UCSD-AML1 (cell line): ENCODE results near the gene RAMACL.

Experiments used
- DNase-seq: peaks from one replicate; lab custom pipeline; 2025; ENCODE audit not compliant: unreplicated experiment; lab: John Stamatoyannopoulos, UW

Gene RAMACL

DNA sequence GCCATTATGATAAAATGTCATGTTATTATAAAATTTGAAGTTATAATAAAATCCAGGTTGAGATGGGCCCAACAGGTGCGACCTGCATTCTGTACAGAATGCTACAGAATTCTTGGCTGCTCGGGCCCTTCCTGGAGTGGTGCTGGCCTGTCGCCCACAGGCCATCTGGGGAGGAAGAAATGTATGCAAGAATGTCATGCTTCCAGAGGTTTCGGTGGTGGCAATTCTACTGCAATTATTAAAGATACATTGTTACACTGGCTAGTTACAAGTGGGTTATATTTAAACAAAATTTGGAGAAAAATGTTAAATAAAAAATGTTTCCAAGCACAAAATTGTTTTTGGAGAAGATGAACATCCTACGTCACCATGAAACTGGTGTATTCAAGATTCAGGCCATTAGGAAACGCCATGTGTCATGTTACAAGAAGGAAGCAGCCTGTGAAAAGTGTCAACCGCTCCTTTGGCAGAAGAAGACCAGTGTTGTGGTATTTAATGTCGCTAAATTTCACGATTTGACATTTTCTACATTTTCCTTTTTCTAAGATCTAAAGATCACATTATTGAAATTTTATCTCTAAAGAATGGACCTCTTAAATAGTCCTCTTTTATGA is 7.1 kb downstream of the RAMACL start:
- no peak for DNase-seq

DNA sequence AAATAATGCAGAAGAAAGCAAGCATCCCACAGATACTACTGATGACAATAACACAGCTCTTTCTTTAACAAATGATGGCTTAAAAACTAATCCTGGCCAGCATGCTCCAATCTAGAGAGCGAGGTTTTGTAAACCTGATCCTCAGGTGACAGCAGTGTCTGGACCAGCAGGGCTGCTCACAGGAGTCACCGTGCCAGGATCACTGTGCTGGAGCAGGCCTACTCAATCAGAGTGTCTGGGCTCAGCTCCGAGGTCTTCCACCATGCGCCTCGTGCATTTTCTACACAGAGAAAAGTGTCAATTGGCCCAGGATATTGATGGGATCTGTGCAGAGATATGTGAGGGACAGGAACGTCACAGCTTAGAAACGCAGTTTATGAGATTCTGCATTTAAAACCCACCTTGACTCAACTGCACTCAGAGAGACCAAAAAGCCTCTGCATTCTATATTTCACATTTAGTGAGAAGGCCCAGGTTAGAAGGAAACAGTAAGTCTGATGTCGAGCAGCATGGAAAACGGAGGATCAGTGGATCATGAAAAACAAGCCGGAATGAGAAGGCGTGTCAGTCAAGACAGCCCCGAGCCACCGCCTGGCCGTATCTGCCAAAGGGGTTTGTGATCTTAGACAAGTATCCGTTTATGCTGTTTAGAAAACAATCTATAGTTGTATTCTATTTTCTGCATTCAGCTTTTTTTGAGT is 7.8 kb downstream of the RAMACL start:
- no peak for DNase-seq

DNA sequence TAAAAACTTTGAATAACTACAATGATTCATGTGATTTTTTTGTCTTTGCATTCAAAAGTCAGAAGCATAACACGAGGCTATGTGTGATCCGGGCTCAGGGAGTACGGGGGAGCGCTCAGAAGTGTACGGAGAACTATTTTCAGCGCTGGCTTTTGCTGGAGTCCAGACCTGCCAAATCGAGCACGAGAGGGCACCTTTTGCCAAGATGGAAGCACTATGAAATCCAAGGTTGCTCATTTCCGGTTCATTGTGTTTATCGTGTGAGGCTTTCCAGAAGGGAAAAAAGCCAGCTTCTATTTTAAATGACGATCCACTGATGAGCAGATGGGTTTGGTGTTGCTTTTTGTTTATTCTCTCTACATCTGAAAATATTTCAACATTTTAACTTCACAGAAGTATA is 11.3 kb downstream of the RAMACL start:
- DNase-seq = no peak

- DNase-seq = no peak
These were observed 12.8 kb downstream of the RAMACL start for GRCh38 chr6:166573511-166574216.

DNA sequence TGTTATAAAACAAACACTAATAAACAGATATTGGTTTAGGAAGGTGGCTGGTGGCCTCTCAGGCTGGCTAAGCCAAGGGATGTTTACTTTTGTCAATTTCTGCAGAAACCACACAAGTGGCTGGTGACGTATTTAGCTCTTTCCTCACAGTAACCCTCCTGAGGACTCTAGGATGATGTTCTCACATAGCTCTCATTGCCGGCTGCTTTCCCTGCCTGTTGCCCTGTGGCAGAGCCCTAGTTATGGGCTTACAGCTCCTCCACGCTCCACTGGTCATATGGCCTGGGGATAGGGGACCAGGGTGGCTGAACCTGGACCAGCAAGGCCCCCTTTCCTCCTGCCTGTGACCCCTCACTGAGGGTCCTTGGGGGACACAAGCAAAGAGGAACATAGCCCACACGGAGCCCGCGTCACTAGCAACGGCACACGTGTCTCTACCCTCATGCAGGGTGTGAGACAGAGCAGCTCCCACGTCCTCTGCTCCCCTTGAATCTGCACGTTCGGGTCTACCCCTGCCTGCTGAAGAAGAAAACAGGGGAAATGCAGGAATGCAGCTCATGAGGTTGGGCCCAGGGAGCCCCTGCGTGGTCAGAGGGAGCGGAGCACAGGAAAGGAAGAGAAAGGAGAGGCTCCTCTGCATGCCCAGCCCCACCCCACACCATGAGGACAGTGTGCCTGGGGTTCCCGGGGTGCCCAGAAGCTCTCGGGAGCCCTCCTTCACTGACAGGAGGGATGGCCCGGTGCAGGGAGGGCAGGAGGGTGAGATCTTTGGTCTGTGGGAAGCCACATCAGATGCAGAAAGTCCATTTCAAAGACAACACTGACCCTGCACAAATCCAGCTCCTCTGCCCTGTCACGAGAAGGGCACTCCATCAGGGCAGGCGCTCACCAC is 13.9 kb downstream of the RAMACL start:
- DNase-seq = no peak

DNA sequence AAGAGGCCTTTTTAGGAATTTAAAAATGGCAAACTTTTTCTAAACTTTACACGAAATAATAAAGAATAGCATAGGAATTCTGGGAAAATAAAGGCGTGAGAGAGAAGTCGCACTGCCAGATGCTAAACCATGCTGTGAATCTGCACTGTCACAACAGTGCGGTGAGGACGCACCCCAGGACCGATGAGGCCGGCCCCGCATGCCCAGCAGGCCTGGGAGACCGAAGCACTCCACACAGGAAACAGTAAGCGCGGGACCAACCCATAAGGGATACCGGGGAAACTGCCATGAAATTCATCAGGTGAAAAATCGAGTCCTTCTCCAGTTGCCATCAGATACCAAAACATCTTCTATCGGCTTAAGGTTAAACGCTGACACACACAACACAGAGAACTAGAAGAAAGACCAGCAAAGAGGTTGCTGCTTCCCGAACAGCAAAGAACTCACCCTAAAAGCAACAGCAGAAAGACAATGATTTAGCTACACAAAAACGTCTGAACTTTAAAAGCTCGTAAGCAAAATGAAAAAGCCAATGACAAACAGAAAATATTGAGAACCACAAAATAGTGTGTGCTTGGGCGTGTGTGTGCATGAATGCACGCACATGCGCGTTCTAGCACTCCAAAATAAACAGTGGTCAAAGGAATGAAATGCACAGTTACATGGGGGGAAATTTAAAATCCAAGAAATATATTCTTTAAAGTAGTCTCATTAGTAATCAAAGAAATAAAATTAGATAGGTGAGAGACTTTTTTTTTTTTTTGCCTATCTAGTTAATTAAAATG is 15.4 kb downstream of the RAMACL start:
- DNase-seq = no peak

- DNase-seq = no peak
These were observed 17.3 kb downstream of the RAMACL start for GRCh38 chr6:166569206-166569605.

- DNase-seq = no peak
These were observed 18.7 kb downstream of the RAMACL start for GRCh38 chr6:166567813-166568212.

- no peak for DNase-seq
These were observed 19.4 kb downstream of the RAMACL start for GRCh38 chr6:166567107-166567506.

GRCh38 chr6:166566026-166567011 is 20.2 kb downstream of the RAMACL start:
- no peak for DNase-seq

- no peak for DNase-seq
These were observed 21.2 kb downstream of the RAMACL start for GRCh38 chr6:166565084-166565967.

DNA sequence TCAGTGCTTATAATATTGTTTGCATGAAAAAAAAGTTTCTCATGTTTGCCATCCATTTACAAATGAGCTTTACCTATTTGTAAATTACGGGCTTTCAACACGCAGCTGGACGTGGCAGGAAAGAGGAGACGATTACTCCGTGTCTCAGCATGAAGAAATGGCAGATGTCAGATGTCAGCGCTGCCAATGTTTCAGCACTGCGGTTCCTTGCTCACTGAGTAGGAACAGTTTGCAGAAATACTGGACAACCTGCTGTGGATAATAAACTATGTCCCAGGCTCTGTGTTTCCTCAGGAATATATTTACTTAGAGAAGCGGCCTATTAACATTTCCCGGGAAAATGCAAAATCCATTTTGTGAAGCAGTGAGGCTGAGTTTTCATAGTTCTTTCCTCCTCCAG is 22.7 kb downstream of the RAMACL start:
- DNase-seq = no peak

DNA sequence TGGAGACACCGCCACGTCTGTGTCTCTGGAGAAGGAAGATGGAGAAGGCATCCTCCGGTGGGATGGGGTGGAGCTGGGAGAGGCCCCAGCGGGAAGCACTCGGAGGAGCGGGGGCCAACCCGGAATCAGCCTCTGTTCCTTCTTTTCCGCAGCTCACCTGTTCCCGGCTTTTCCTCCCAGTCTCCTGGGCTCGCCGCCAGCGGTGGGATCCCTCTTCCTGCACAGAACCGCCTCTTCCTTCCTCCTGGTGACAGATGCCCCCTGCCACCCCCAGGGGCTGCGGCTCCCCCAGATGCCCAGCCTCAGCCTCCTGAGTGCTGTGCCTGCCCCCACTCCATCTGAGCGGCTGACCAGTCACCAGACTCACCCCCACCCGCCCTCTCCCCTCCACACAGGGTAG is 23.3 kb downstream of the RAMACL start:
- no peak for DNase-seq

DNA sequence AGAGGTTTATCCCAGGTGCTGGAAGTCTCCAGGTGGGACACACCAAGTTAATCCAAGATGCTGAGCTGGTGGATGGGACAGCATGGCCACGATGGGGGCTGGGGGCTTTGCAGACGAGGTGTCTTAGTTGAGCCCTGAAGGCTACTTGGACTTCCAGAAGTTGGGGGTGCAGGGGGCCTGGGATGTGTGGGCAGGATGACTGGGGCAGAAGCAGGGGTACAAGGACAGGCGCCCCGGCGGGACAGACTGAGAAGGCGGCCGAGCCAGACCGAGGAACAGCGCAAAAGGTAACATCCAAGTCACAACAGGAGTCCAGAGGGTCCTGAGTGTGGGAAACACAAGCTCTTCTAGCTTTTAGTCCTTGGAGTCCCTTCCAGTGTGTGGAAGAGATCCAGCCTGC is 23.8 kb downstream of the RAMACL start:
- DNase-seq = no peak

- DNase-seq = no peak
These were observed 24.6 kb downstream of the RAMACL start for GRCh38 chr6:166561771-166562359.

DNA sequence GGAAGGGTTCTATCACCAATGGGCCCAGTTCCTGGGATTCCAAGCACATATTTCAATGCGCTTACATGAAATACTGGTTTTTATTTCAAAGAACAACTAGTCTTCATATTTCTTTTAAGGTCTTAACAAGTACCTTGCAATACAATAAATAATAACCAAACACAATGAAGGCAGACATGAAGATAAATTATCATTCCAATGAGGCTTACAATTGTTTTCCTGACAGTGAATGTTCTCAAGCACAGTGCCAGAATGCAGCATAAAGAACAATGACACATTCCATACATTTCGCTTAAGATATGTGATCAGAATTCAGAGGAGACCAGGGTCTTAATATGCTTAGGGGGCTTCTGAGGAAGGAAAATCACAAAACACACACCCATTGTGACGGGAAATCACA is 26.3 kb downstream of the RAMACL start:
- no peak for DNase-seq

GRCh38 chr6:166559662-166560061 is 26.8 kb downstream of the RAMACL start:
- no peak for DNase-seq

DNA sequence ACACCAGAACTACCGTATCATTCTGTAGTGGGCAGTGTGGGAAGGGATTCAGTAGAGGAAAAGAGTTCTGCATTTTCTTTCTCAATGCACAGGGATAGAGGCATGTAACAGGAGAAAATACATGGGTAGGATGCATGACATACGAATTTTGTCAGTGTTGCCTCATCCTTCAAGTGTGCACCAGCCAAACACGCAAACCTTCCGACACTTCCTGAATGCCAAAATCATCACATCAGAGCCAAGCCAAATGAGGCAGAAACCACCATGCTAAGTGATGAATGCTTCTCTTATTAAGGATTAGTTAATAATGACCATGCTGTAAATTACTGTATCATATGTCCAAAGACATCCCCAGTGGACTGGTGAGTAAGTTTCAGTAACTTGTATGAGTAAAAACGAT is 27.3 kb downstream of the RAMACL start:
- no peak for DNase-seq
